Esophagus squamous epithelium (tissue), 5 donors: Measurements from ENCODE around the gene HMCN2. TPM values are rescaled to one million over a fixed set of nuclear protein-coding genes. Genes with fewer than 3 reads are reported as not detected.

Source experiments
- DNase-seq: peaks from one replicate; lab custom pipeline; 2025; lab: John Stamatoyannopoulos, UW
- H3K27ac ChIP-seq, 4 donors: fragments of 200-600 bp; sonication (generic); one replicate each; pipeline ENCODE4 v1.5.1; 2016 to 2019; ENCODE audit warnings: mild to moderate bottlenecking in 1 of 4
- H3K27me3 ChIP-seq, 4 donors: fragments of 200-600 bp; sonication (generic); 1 replicate in 3 of 4; 2 replicates in 1 of 4; pipeline versions ENCODE4 v1.5.1 to v1.6.0; 2017 to 2021; ENCODE audit warnings: antibody characterized with exemption in 1 of 4
- H3K36me3 ChIP-seq, 3 donors: fragments of 200-600 bp; sonication (generic); one replicate each; pipeline ENCODE4 v1.5.1; 2016 to 2019
- H3K4me1 ChIP-seq, 3 donors: fragments of 200-600 bp; sonication (generic); one replicate each; pipeline ENCODE4 v1.5.1; 2017 to 2019
- H3K4me3 ChIP-seq, 4 donors: fragments of 200-600 bp; sonication (generic); 1 replicate in 3 of 4; 2 replicates in 1 of 4; pipeline ENCODE4 v1.5.1; 2016 to 2019; ENCODE audit warnings: mild to moderate bottlenecking in 2 of 4, moderate library complexity in 1 of 4
- H3K9me3 ChIP-seq, 3 donors: fragments of 200-600 bp; sonication (generic); one replicate each; pipeline ENCODE4 v1.5.1; 2016 to 2019
- CTCF ChIP-seq, 6 experiments: fragments of 450-650 bp in 4 of 6; fragments of 200-600 bp in 2 of 6; sonication (generic) in 2 of 6; IDR thresholded peaks; one replicate each; pipeline ENCODE4 v1.5.1; 2016 to 2019; ENCODE audit warnings: antibody characterized with exemption in 6 of 6, mild to moderate bottlenecking in 4 of 6, moderate library complexity in 4 of 6
- POLR2A ChIP-seq, 4 donors: fragments of 450-650 bp; IDR thresholded peaks; one replicate each; pipeline ENCODE4 v1.6.1; 2017; ENCODE audit warnings: antibody characterized with exemption in 4 of 4, mild to moderate bottlenecking in 4 of 4, moderate library complexity in 3 of 4
- WGBS, 2 donors: methylation state at CpG; one replicate each; pipeline ENCODE4 v1.1.5; 2018; 5-methylcytosine and 5-hydroxymethylcytosine counted together
- intact Hi-C: fragments of 100-400 bp; cut with DNase I; formaldehyde crosslinking; loops from one replicate; pipeline ENCODE4 v1.15.0; 2022
- total RNA-seq, 4 donors: library from RNA; depleted of rRNA; stranded (reverse); fragments of >200 nt; gene quantifications; one replicate each; pipeline ENCODE4 v1.1.0, GENCODE V29; 2016
- donor health status: DM: yes; HTN: yes; CAD: no.

Gene HMCN2
- total RNA-seq, 4 donors from 2014 or later, result 0.53 to 4.8 (median 0.78) TPM

GRCh38 chr9:130283539-130284248, 18.1 kb downstream of the HMCN2 start:
- Histone ChIP-seq H3K9me3 (no peaks in the 10 kb centered on the region), H3K4me3 (no peak overlapping the region), H3K4me1 (peaks cover 0 to 24% (median 0%) of the 10 kb centered on the region in 3 donors), H3K36me3 (no peaks in the 10 kb centered on the region), H3K27me3 (peaks cover 0 to 49% (median 0%) of the 10 kb centered on the region in 4 donors), H3K27ac (peak overlapping the region in 1 of 4 donors; percentile 58)
- no peak for DNase-seq
- intact Hi-C loops, result no loop called here
- 71 to 74% methylated on average over 4 of the region's 4 CpGs for WGBS, 2 donors
- TF ChIP-seq POLR2A (IDR thresholded peaks at IDR 0.05) (no peak), CTCF (IDR thresholded peaks at IDR 0.05) (no peak)

GRCh38 chr9:130284249-130284625, 18.7 kb downstream of the HMCN2 start:
- peak overlapping the region in 2 of 4 donors; percentile 20 to 34 for H3K27ac ChIP-seq
- H3K36me3 ChIP-seq, result no peaks in the 10 kb centered on the region
- 58 to 72% methylated on average over 5 to 9 of the region's 10 CpGs for WGBS, 2 donors

GRCh38 chr9:130284690-130285089, 19.1 kb downstream of the HMCN2 start:
- intact Hi-C loops, result no loop called here
- Histone ChIP-seq H3K9me3 (no peaks in the 10 kb centered on the region), H3K4me1 (peaks cover 0 to 34% (median 6%) of the 10 kb centered on the region in 3 donors), H3K36me3 (no peaks in the 10 kb centered on the region), H3K27me3 (peaks cover 0 to 59% (median 0%) of the 10 kb centered on the region in 4 donors), H3K4me3 (no peak overlapping the region), H3K27ac (peak overlapping the region in 2 of 4 donors; percentile 20 to 34)
- TF ChIP-seq CTCF (IDR thresholded peaks at IDR 0.05) (no peak), POLR2A (IDR thresholded peaks at IDR 0.05) (no peak)
- 85 to 91% methylated on average over 7 of the region's 7 CpGs for WGBS, 2 donors
- DNase-seq, result no peak

More at GRCh38 chr9:130284249-130284625, 18.7 kb downstream of the HMCN2 start:
- Histone ChIP-seq H3K27me3 (peaks cover 0 to 55% (median 0%) of the 10 kb centered on the region in 4 donors), H3K9me3 (no peaks in the 10 kb centered on the region), H3K4me1 (peaks cover 0 to 29% (median 4%) of the 10 kb centered on the region in 3 donors), H3K4me3 (no peak overlapping the region)
- intact Hi-C loops, result no loop called here
- no peak for DNase-seq
- TF ChIP-seq CTCF (IDR thresholded peaks at IDR 0.05) (no peak), POLR2A (IDR thresholded peaks at IDR 0.05) (no peak)

- no peak for TF ChIP-seq POLR2A (IDR thresholded peaks at IDR 0.05)
- TF ChIP-seq CTCF (IDR thresholded peaks at IDR 0.05), result no peak
- Histone ChIP-seq H3K27ac (peak overlapping the region in 1 of 4 donors; percentile 10), H3K4me1 (peaks cover 0 to 38% (median 12%) of the 10 kb centered on the region in 3 donors), H3K36me3 (no peaks in the 10 kb centered on the region), H3K27me3 (peaks cover 0 to 65% (median 0%) of the 10 kb centered on the region in 4 donors), H3K4me3 (no peak overlapping the region), H3K9me3 (no peaks in the 10 kb centered on the region)
- no peak for DNase-seq
- intact Hi-C loops, result no loop called here
- 69 to 100% methylated on average over 3 to 8 of the region's 9 CpGs for WGBS, 2 donors
Observed at GRCh38 chr9:130285271-130285670, 19.7 kb downstream of the HMCN2 start.

- Histone ChIP-seq H3K4me1 (peaks cover 0 to 41% (median 12%) of the 10 kb centered on the region in 3 donors), H3K27me3 (peaks cover 0 to 67% (median 0%) of the 10 kb centered on the region in 4 donors), H3K4me3 (no peak overlapping the region), H3K9me3 (no peaks in the 10 kb centered on the region), H3K27ac (peak overlapping the region in 3 of 4 donors; percentile 32 to 58 (median 47)), H3K36me3 (no peaks in the 10 kb centered on the region)
- no peak for DNase-seq
- TF ChIP-seq POLR2A (IDR thresholded peaks at IDR 0.05) (no peak), CTCF (IDR thresholded peaks at IDR 0.05) (no peak)
- 60 to 84% methylated on average over 1 to 10 of the region's 17 CpGs for WGBS, 2 donors
- intact Hi-C loops, result no loop called here
Observed at GRCh38 chr9:130286072-130286770, 20.7 kb downstream of the HMCN2 start.
